Hepatocyte (in vitro differentiated cells): ENCODE results near the gene FBLN2. TPM values are rescaled to one million over a fixed set of nuclear protein-coding genes. Genes with fewer than 3 reads are reported as not detected.

Experiments
- DNase-seq: peaks from one replicate; pipeline ENCODE4 v3.0.0-alpha.2; 2016; ENCODE audit warnings: low spot score
- H2AFZ ChIP-seq: fragments of 200-600 bp; sonication (generic); 2 replicates; pipeline ENCODE4 v1.6.0; 2016; ENCODE audit warnings: antibody characterized with exemption, mild to moderate bottlenecking
- H3K27ac ChIP-seq: fragments of 200-600 bp; sonication (generic); 2 replicates; pipeline ENCODE4 v1.5.1; 2016; ENCODE audit warnings: mild to moderate bottlenecking
- H3K27me3 ChIP-seq: fragments of 200-600 bp; sonication (generic); 2 replicates; pipeline ENCODE4 v1.6.1; 2016
- H3K36me3 ChIP-seq: fragments of 200-600 bp; sonication (generic); replicated peaks from 2 replicates; pipeline ENCODE4 v1.5.1; 2016; ENCODE audit warnings: low read depth; ENCODE audit not compliant: insufficient read depth
- H3K4me1 ChIP-seq: fragments of 200-600 bp; sonication (generic); 2 replicates; pipeline ENCODE4 v1.5.1; 2016; ENCODE audit warnings: mild to moderate bottlenecking, moderate library complexity; ENCODE audit not compliant: insufficient read depth
- H3K4me2 ChIP-seq: fragments of 200-600 bp; sonication (generic); 2 replicates; pipeline ENCODE4 v1.6.0; 2016
- H3K4me3 ChIP-seq: fragments of 200-600 bp; sonication (generic); 2 replicates; pipeline ENCODE4 v1.5.1; 2016; ENCODE audit warnings: mild to moderate bottlenecking
- H3K79me2 ChIP-seq: fragments of 200-600 bp; sonication (generic); 2 replicates; pipeline ENCODE4 v1.6.0; 2017; ENCODE audit warnings: mild to moderate bottlenecking
- H3K9me2 ChIP-seq: fragments of 200-600 bp; sonication (generic); replicated peaks from 2 replicates; pipeline ENCODE4 v1.6.0; 2017; ENCODE audit warnings: mild to moderate bottlenecking; ENCODE audit not compliant: insufficient read depth
- H3K9me3 ChIP-seq: fragments of 200-600 bp; sonication (generic); 2 replicates; pipeline ENCODE4 v1.5.1; 2016; ENCODE audit warnings: low read depth, mild to moderate bottlenecking
- H4K20me1 ChIP-seq: fragments of 200-600 bp; sonication (generic); 2 replicates; pipeline ENCODE4 v1.6.0; 2016; ENCODE audit warnings: mild to moderate bottlenecking; ENCODE audit not compliant: insufficient read depth, poor library complexity, severe bottlenecking
- CTCF ChIP-seq: fragments of 200-600 bp; sonication (generic); IDR thresholded peaks from 2 replicates; pipeline ENCODE4 v1.5.1; 2016; ENCODE audit warnings: antibody characterized with exemption, mild to moderate bottlenecking; ENCODE audit not compliant: poor library complexity
- EZH2 ChIP-seq: fragments of 200-600 bp; sonication (generic); IDR thresholded peaks from 2 replicates; pipeline ENCODE4 v1.6.1; 2016; ENCODE audit warnings: antibody characterized with exemption, mild to moderate bottlenecking, borderline replicate concordance
- EZH2phosphoT487 ChIP-seq: fragments of 200-600 bp; sonication (generic); IDR thresholded peaks from one replicate; pipeline ENCODE4 v1.6.1; 2018; ENCODE audit warnings: antibody characterized with exemption, mild to moderate bottlenecking, low read depth, moderate library complexity; ENCODE audit not compliant: unreplicated experiment, severe bottlenecking
- WGBS: methylation state at CpG from one replicate; pipeline ENCODE4 v1.1.6; 2016; ENCODE audit warnings: low lambda C conversion rate; ENCODE audit errors: missing lambda C conversion rate; 5-methylcytosine and 5-hydroxymethylcytosine counted together
- polyA plus RNA-seq: library from polyadenylated mRNA; unstranded; fragments of >200 nt; fragmentation: Nextera tagmentation; extraction: Ambion mirVana; gene quantifications from 2 replicates; pipeline ENCODE4 v1.2.1, GENCODE V29; 2016
- total RNA-seq: library from RNA; depleted of rRNA; stranded (reverse); fragments of >200 nt; gene quantifications from 2 replicates; pipeline ENCODE4 v1.2.3, GENCODE V29; 2014

FBLN2 gene
- total and polyA plus RNA-seq, 2 experiments from 2014 or later, result 75.8 to 76.2 TPM

- H3K79me2 ChIP-seq, result no peaks in the 10 kb centered on the region
- no peaks in the 10 kb centered on the region for H3K9me3 ChIP-seq
- H4K20me1 ChIP-seq, result no peaks in the 10 kb centered on the region
- 79% methylated on average over 3 of the region's 3 CpGs for WGBS
- TF ChIP-seq EZH2phosphoT487, result no peak
- no peak for TF ChIP-seq CTCF
- no peak for TF ChIP-seq EZH2
- no peak overlapping the region for H3K27ac ChIP-seq
- no peak overlapping the region for H3K4me3 ChIP-seq
- no peak overlapping the region for H2AFZ ChIP-seq
- no peaks in the 10 kb centered on the region for H3K27me3 ChIP-seq
- H3K36me3 ChIP-seq, result no peaks in the 10 kb centered on the region
- H3K9me2 ChIP-seq, result no peaks in the 10 kb centered on the region
- DNase-seq, result no peak
- H3K4me1 ChIP-seq, result peaks cover 4% of the 10 kb centered on the region
- H3K4me2 ChIP-seq, result no peak overlapping the region
Measured at GRCh38 chr3:13542142-13542541, 6.8 kb upstream of the FBLN2 start.

- H3K9me3 ChIP-seq, result no peaks in the 10 kb centered on the region
- DNase-seq, result peak; percentile 73
- no peak overlapping the region for H3K4me3 ChIP-seq
- no peak overlapping the region for H3K4me2 ChIP-seq
- TF ChIP-seq EZH2 (no peak), CTCF (no peak), EZH2phosphoT487 (no peak)
- peaks cover 9% of the 10 kb centered on the region for H3K4me1 ChIP-seq
- H4K20me1 ChIP-seq, result no peaks in the 10 kb centered on the region
- WGBS, result 60% methylated on average over 5 of the region's 5 CpGs
- H3K27me3 ChIP-seq, result no peaks in the 10 kb centered on the region
- H2AFZ ChIP-seq, result no peak overlapping the region
- H3K79me2 ChIP-seq, result no peaks in the 10 kb centered on the region
- no peaks in the 10 kb centered on the region for H3K36me3 ChIP-seq
- H3K9me2 ChIP-seq, result no peaks in the 10 kb centered on the region
- peak overlapping the region; percentile 46 for H3K27ac ChIP-seq
Measured at GRCh38 chr3:13543253-13543652, 5.7 kb upstream of the FBLN2 start.

GRCh38 chr3:13544293-13544831 lies 4.6 kb upstream of the FBLN2 start:
- no peak overlapping the region for H3K4me2 ChIP-seq
- no peak for TF ChIP-seq CTCF
- no peak for TF ChIP-seq EZH2
- TF ChIP-seq EZH2phosphoT487, result no peak
- no peak overlapping the region for H2AFZ ChIP-seq
- no peaks in the 10 kb centered on the region for H3K79me2 ChIP-seq
- H3K9me2 ChIP-seq, result no peaks in the 10 kb centered on the region
- H3K27me3 ChIP-seq, result no peaks in the 10 kb centered on the region
- no peaks in the 10 kb centered on the region for H3K9me3 ChIP-seq
- H3K36me3 ChIP-seq, result no peaks in the 10 kb centered on the region
- DNase-seq, result no peak
- peaks cover 14% of the 10 kb centered on the region for H3K4me1 ChIP-seq
- no peaks in the 10 kb centered on the region for H4K20me1 ChIP-seq
- 71% methylated on average over 6 of the region's 6 CpGs for WGBS
- H3K27ac ChIP-seq, result peak overlapping the region; percentile 46
- no peak overlapping the region for H3K4me3 ChIP-seq
